OCI-M2 (cell line): ENCODE results near the gene STARD10.

Experiments used
- DNase-seq: peaks from one replicate; lab custom pipeline; 2025; ENCODE audit not compliant: unreplicated experiment; lab: John Stamatoyannopoulos, UW

STARD10 gene

GRCh38 chr11:72732329-72732728 lies 61.5 kb downstream of the STARD10 start:
- no peak for DNase-seq

- no peak for DNase-seq
Measured at GRCh38 chr11:72730737-72731136, 63.1 kb downstream of the STARD10 start.

DNA sequence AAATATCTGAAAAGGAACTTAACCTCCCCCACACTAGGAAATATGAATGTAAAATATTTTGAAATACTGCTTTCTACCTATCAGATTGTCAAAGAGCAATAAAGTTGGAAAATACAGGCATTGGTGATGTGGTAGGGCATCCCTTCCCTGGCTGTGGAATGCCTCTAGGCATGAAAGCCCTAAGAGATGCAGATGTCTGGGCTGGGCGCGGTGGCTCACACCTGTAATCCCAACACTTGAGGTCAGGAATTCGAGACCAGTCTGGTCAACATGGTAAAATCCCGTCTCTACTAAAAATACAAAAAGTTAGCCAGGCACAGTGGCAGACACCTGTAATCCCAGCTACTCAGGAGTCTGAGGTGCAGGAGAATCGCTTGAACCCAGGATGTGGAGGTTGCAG lies 63.6 kb downstream of the STARD10 start:
- no peak for DNase-seq

DNA sequence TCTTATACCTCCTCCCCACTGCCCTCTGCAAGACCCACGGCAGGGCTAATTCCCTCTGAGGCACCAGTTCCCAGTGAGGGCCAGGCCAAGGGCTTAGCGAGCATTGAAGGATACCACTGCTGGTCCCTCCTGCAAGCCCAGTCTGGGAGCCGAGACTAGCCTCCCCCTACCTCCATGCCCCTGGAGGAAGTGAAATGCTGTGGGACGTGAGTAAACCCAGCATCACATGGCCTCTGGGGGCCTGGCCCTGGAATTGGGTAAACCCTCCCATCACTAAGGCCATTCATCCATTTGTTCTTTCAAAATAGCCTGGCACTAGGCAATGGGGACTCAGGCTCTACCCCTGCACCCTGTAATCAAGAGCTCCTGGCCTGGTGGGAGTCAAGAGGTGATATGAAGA lies 66.3 kb downstream of the STARD10 start:
- no peak for DNase-seq

GRCh38 chr11:72726266-72727220 lies 67.3 kb downstream of the STARD10 start:
- DNase-seq: no peak

DNA sequence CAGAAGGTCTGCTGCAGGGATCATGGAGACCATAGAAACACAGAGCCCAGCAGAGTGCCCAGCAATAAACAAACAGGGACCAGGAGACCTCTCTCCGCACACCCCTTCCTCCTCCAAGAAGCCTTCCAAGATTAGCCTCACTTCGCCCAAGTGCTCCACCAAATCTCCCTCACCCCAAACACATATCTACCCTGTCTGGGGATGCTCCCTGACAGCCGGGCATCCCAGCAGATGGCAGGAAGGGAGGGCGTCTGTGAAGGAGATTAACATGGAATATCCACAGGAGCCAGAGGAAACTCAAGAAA lies 68.2 kb downstream of the STARD10 start:
- DNase-seq: no peak

DNA sequence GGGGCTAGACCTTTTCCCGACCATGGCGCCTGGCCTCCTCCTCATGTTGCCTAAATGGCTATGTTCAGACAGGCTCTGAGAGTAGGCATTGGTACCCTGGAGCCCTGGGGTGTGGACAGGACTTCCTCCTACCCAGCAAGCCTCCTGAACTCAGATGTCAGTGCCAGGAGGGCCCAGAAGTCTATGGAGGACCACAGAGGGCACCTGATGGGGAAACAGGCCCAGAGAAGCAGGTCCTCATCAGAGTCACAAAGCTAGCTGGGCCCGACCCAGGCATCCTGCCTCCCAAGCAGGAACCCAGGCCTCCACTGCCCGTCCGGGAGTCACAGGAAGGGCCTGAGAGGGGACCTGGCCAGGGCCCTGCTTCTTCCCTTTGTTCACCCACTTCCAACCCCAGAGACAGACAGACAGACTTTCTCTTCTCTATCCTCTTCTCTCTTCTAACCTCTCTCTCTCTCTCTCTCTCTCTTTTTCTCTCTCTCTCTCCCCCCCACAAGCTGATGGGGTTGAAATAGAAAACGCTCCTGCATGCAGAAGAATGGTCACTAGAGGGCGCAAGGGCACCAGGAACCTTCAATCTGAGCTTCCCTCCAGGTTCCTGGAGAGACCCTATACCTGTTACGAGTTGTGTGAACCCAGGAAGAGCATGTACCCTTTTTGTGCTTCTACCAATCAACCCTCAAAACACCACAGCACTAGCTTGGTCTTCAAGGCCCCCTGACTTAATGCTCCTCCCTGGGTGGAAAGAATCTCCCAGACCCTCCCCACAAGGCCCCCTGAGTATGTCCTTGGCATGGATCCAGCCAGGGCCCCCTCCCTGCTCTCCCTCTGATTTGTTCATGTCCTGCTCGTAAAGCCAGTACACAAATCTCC lies 68.8 kb downstream of the STARD10 start:
- DNase-seq: no peak

DNA sequence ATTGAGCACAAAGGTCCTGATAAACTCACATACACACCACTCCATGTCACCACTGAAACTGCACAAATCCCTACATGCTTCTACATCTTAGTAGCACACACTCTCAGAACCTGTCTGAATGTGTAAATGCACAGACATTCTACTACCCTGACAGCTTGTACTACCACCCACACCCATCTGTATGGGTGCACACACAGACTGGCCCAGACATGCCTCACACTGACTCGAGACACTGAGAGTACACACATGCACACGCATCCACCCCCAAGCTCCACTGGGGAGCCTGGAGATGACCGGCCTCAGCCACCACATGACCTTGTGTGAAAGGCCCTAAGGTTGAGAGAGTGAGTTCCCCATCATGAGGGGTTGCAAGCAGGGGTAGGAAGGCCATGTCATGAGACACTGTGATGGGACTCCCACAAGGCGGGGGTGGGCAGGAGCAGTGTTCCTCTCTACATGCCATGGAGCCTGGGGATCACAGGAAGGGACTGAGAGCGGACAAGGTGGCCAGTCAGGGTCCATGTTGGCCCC lies 69.8 kb downstream of the STARD10 start:
- no peak for DNase-seq

GRCh38 chr11:72723508-72723907 lies 70.3 kb downstream of the STARD10 start:
- DNase-seq: no peak

GRCh38 chr11:72722050-72722748 lies 71.6 kb downstream of the STARD10 start:
- peak; percentile 63 for DNase-seq

GRCh38 chr11:72721689-72722049 lies 72.2 kb downstream of the STARD10 start:
- no peak for DNase-seq

GRCh38 chr11:72721276-72721675 lies 72.6 kb downstream of the STARD10 start:
- DNase-seq: no peak

DNA sequence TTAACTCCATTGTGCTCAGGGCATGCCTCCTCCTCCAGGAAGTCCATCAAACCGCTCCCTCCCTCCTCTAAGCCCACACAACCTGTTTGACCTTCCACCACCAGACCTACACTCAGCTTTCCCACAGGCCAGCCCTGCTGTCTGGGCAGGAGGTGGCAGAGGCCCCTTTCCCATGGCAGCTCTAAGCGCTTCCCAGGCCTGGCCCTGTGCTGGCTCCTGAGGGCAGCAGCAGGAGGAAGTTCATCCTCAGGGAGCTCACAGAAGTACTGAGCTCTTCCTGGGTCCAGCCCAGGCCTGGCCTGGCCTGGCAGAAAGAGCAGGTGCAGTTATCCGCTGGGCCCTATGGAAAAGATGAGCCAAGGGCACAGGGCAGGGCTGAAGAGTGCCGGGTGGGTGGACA lies 73.1 kb downstream of the STARD10 start:
- no peak for DNase-seq

DNA sequence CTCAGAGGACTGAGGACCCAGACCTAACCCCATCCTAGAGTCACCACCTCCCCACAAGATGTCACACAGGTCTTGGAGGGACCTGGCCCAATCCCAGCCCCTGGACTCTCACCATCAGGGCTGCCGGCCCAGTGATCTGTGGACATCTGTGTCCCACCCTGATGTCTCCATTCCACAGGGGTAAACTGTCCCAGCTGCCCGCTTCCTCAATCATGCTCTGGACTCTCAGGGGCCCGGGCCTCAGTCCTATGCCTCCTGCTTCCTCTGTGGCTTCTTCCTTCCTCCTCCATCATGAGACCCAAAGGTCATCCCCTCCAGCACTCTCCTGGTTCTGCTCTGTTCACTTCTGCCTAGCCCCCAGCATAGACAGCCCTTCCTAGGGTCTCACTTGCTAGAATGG lies 73.8 kb downstream of the STARD10 start:
- DNase-seq: no peak

GRCh38 chr11:72719551-72719950 lies 74.3 kb downstream of the STARD10 start:
- no peak for DNase-seq

- DNase-seq: no peak
Measured at GRCh38 chr11:72719144-72719543, 74.7 kb downstream of the STARD10 start.

- no peak for DNase-seq
Measured at GRCh38 chr11:72718101-72718501, 75.7 kb downstream of the STARD10 start.

DNA sequence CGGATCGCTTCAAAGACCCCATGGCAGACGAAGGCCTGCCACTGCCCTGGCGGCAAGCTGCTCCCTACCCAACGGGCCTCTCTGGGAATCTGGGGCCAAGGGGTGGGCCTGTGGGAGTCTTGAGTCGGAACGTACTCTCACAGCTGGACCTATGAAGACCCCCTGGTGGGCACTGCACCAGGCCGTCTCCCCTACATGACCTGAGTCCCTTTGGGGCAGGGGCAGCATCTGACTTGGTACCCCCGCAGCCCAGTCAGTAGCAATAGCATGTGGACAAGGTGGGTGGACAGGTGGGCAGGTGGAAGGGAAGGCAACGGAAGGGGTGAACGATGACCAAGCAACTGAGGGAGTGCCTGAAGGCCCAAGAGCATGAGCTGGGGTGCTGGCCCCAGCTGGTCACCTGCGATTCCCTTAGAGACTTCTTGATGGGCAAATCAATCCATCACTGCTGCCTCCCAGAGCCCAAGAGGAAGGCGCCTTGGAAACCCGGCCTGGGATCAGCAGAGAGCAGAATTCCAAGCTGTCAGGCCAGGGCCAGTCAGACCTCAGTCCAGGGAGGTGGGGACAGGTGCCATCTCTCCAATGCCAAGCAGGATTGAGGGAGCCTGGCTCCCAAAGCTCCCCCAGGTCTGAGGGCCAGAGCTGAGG lies 76.9 kb downstream of the STARD10 start:
- DNase-seq: no peak

DNA sequence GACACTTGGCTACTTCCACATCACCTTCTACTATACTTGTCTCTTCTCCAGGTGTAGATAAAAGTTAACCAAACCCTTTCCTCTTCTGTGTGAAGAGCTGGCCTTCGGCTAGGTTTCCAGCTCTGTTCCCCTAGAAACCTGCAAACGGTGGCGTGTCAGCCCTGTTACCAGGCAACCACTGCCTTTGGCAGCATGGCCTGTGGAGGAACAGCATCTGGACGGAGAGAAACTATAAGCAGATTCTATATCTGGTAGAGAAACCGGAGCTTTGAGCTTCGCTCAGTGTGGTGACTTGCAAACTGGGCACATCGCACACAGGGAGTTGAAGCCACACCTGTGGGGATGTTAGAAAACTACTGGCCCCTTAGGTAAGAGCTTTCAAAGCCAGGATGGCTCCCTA lies 77.6 kb downstream of the STARD10 start:
- DNase-seq: no peak

DNA sequence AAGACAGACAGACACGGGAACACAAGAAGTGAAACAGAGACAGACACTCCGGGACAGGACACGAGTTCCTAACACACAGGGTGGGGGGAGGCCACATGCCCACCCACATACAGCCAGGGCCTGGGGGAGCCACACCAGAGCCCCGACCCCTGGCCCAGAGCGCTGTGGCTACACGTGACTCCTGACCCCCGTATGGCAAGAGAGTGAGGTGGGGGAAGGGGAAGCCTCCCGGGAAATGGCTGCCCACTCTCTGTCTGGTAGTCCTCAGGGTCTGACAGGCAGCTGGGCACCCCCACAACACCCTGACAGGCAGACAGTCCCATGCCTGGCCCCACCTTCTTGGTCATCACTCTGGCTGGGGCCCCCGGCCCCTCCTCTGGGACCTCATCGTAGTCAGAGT lies 81.0 kb downstream of the STARD10 start:
- DNase-seq: no peak
